Heart left ventricle (tissue), 16 donors: ENCODE results near the gene BICC1. TPM values are rescaled to one million over a fixed set of nuclear protein-coding genes. Genes with fewer than 3 reads are reported as not detected.

ENCODE experiments used
- ATAC-seq, 4 donors: fragments of 200-7000 bp; cut with Tn5 transposase; one replicate each; pipeline ENCODE4 v1.9.1; 2020 to 2022; ENCODE audit warnings: moderate library complexity in 4 of 4, mild to moderate bottlenecking in 3 of 4, moderate number of reproducible peaks in 1 of 4
- DNase-seq, 5 donors: peaks; one replicate each; pipeline ENCODE4 v3.0.0-alpha.2; 2020
- H3K27ac ChIP-seq, 12 donors: fragments of 200-600 bp; sonication (generic) in 4 of 12; one replicate each; pipeline versions ENCODE4 v1.5.0 to v1.8.0; 2016 to 2022; ENCODE audit warnings: mild to moderate bottlenecking in 2 of 12
- H3K27me3 ChIP-seq, 9 donors: fragments of 200-600 bp; sonication (generic) in 2 of 9; one replicate each; pipeline versions ENCODE4 v1.5.1 to v1.8.0; 2016 to 2022; ENCODE audit warnings: mild to moderate bottlenecking in 3 of 9
- H3K36me3 ChIP-seq, 9 donors: fragments of 200-600 bp; sonication (generic) in 2 of 9; one replicate each; pipeline versions ENCODE4 v1.5.0 to v1.8.0; 2018 to 2022; ENCODE audit warnings: mild to moderate bottlenecking in 2 of 9
- H3K4me1 ChIP-seq, 12 donors: fragments of 200-600 bp; sonication (generic) in 4 of 12; one replicate each; pipeline versions ENCODE4 v1.5.0 to v1.8.0; 2016 to 2022; ENCODE audit warnings: mild to moderate bottlenecking in 3 of 12
- H3K4me3 ChIP-seq, 12 donors: fragments of 200-600 bp; sonication (generic) in 4 of 12; one replicate each; pipeline versions ENCODE4 v1.5.0 to v1.8.0; 2017 to 2022; ENCODE audit warnings: mild to moderate bottlenecking in 9 of 12, moderate library complexity in 4 of 12
- H3K9me3 ChIP-seq, 12 donors: fragments of 200-600 bp; sonication (generic) in 4 of 12; one replicate each; pipeline versions ENCODE4 v1.5.0 to v1.8.0; 2016 to 2022; ENCODE audit warnings: mild to moderate bottlenecking in 1 of 12
- CTCF ChIP-seq, 12 donors: fragments of 200-600 bp; sonication (generic) in 4 of 12; IDR thresholded peaks; one replicate each; pipeline versions ENCODE4 v1.5.0 to v1.8.0; 2018 to 2022; ENCODE audit warnings: antibody characterized with exemption in 12 of 12, mild to moderate bottlenecking in 5 of 12
- POLR2A ChIP-seq, 2 donors: fragments of 450-650 bp; IDR thresholded peaks; one replicate each; pipeline ENCODE4 v1.6.1; 2017; ENCODE audit warnings: antibody characterized with exemption in 2 of 2, mild to moderate bottlenecking in 2 of 2, moderate library complexity in 2 of 2
- WGBS, 4 donors: extraction: QIAGEN DNeasy Blood & Tissue Kit in 2 of 4; methylation state at CpG; one replicate each; pipeline versions ENCODE4 v1.1.5 to v1.1.7; 2013 to 2018; 5-methylcytosine and 5-hydroxymethylcytosine counted together
- intact Hi-C, 10 donors: fragments of 100-400 bp; cut with DNase I; formaldehyde crosslinking; loops; one replicate each; pipeline versions ENCODE4 v1.11.1 to v1.14.2; 2022
- polyA plus RNA-seq, 2 donors: library from polyadenylated mRNA; stranded (reverse); fragments of 200-250 nt; gene quantifications; one replicate each; pipeline ENCODE4 v1.2.3, GENCODE V29; 2013
- total RNA-seq, 9 donors: library from RNA; depleted of rRNA in 2 of 9; stranded (reverse); fragments of >200 nt in 2 of 9; fragmentation: NEBNext Ultra II Directional in 3 of 9; extraction: Animal tissue kit (Norgen Biotek cat#: 25700) in 3 of 9; gene quantifications; one replicate each; pipeline versions ENCODE4 v1.1.0 to v1.2.4, GENCODE V29; 2016 to 2023
- donor health status: ischemic (EF 13 %, LVEDD 7.1; RV severe dilation, severe dysfunction).
- donor health status: healthy with polysubstance abuse.
- donor health status: DM: no; HTN: yes; CAD: no.
- donor health status: DM: no; HTN: no; CAD: no.
- donor health status: ischemic (EF 25% LVEDD 6.9; RV normal size, moderate dysfunction).
- donor health status: ischemic (EF 25% LVEDD 5.7; RV mildly dilated, moderate dysfunction).
- donor health status: healthy.
- donor health status: DM: yes; HTN: yes; CAD: no.
- donor health status: ischemic (EF 35%, LVEDD 5.7; RV mildly dilated, moderate dysfunction).
- donor health status: nonischemic (EF 11% LVEDD 7.7; RV severe dilation, severe dysfunction).
- donor health status: DM: yes; HTN: yes; CAD: no.
- donor health status: PGD.
- donor health status: ischemic (EF 29% LVEDD 5.4; RV normal size, mild dysfunction).
- donor health status: nonischemic (EF 23%, LVEDD 6.1; RV moderate dilation, normal function).

Gene BICC1
- total and polyA plus RNA-seq, 11 donors, result 1.6 to 18.7 (median 4.8) TPM

GRCh38 chr10:58859526-58859925, 346.9 kb downstream of the BICC1 start:
- intact Hi-C loops, result no loop called here
- WGBS, 4 donors, result 84 to 88% (median 85%) methylated on average over 2 of the region's 2 CpGs
- ATAC-seq (no peak), DNase-seq (no peak)
- peaks cover 0 to 12% (median 0%) of the 10 kb centered on the region in 12 donors for H3K9me3 ChIP-seq
- no peaks in the 10 kb centered on the region for H3K27me3 ChIP-seq
- H3K27ac ChIP-seq, result no peak overlapping the region
- peaks cover 0 to 25% (median 11%) of the 10 kb centered on the region in 12 donors for H3K4me1 ChIP-seq
- H3K4me3 ChIP-seq, result no peak overlapping the region
- TF ChIP-seq CTCF (IDR thresholded peaks at IDR 0.05) (no peak), POLR2A (IDR thresholded peaks at IDR 0.05) (no peak)
- H3K36me3 ChIP-seq, result no peaks in the 10 kb centered on the region

GRCh38 chr10:58867683-58868082, 355.0 kb downstream of the BICC1 start:
- Histone ChIP-seq H3K4me1 (no peaks in the 10 kb centered on the region), H3K9me3 (no peaks in the 10 kb centered on the region), H3K36me3 (no peaks in the 10 kb centered on the region), H3K4me3 (no peak overlapping the region), H3K27me3 (no peaks in the 10 kb centered on the region), H3K27ac (no peak overlapping the region)
- no peak for DNase-seq
- TF ChIP-seq POLR2A (IDR thresholded peaks at IDR 0.05), result no peak
- no peak for TF ChIP-seq CTCF (IDR thresholded peaks at IDR 0.05)
- intact Hi-C loops, result no loop called here
- ATAC-seq, result no peak

GRCh38 chr10:58868736-58869435, 356.2 kb downstream of the BICC1 start:
- Histone ChIP-seq H3K36me3 (no peaks in the 10 kb centered on the region), H3K27me3 (no peaks in the 10 kb centered on the region), H3K9me3 (no peaks in the 10 kb centered on the region), H3K27ac (no peak overlapping the region), H3K4me3 (no peak overlapping the region), H3K4me1 (no peaks in the 10 kb centered on the region)
- no peak for TF ChIP-seq CTCF (IDR thresholded peaks at IDR 0.05)
- ATAC-seq (no peak), DNase-seq (no peak)
- intact Hi-C loops, result no loop called here
- 62 to 69% (median 68%) methylated on average over 8 of the region's 8 CpGs for WGBS, 4 donors

GRCh38 chr10:58870070-58870469, 357.4 kb downstream of the BICC1 start:
- intact Hi-C loops, result no loop called here
- ATAC-seq (no peak), DNase-seq (no peak)
- H3K27ac ChIP-seq, result no peak overlapping the region
- no peaks in the 10 kb centered on the region for H3K4me1 ChIP-seq
- no peaks in the 10 kb centered on the region for H3K9me3 ChIP-seq
- H3K36me3 ChIP-seq, result no peaks in the 10 kb centered on the region
- 92 to 96% (median 94%) methylated on average over 4 of the region's 4 CpGs for WGBS, 4 donors
- H3K27me3 ChIP-seq, result no peaks in the 10 kb centered on the region
- no peak for TF ChIP-seq POLR2A (IDR thresholded peaks at IDR 0.05)
- no peak for TF ChIP-seq CTCF (IDR thresholded peaks at IDR 0.05)
- H3K4me3 ChIP-seq, result no peak overlapping the region
